ENCODE data around the gene GPATCH11.

GRCh38 chr2:37070931-37071330, 13.4 kb upstream of the GPATCH11 start:
- TF ChIP-seq EZH2 (optimal IDR thresholded peaks at IDR 0.05; ENCODE audit: low read depth, low read length) = no peak
- no peak for TF ChIP-seq CTCF (IDR thresholded peaks at IDR 0.05; ENCODE audit: low read length)

Data from MM.1S (cell line).